ENCODE data around the gene NOL3. TPM values are rescaled to one million over a fixed set of nuclear protein-coding genes. Genes with fewer than 3 reads are reported as not detected.

NOL3 gene
- total RNA-seq, 1 donor from 2014 or later = 110 TPM

DNA sequence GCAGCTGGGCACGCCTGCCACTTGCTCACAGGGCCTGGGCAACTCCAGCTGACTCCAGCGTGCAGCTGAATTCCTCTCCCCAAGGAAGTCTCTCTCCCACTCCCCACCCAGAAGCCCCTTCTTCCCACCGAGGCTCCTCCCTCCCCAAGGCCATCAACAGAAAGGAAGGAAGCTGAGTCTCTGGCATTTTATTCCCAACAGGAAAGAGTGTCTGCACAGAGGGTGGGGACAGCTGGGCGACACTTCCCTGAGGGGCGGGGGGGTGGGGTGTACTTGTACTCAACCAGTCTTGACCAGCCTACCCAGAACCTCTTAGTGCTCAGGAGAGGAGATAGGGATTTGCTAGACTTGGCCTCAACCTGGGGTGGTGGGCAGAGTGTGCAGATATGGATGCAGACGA, 19.7 kb downstream of the NOL3 start, which contains the start of gene EXOC3L1:
EXOC3L1 (minus strand) TSS at position 96 of the 400 bp plus-strand sequence. CDS start 460 bp downstream, outside the sequence.
- Histone ChIP-seq H3K4me1 (peaks cover 54% of the 10 kb centered on the region), H3K27me3 (ENCODE audit: low read depth) (no peaks in the 10 kb centered on the region), H3K36me3 (peaks cover 14% of the 10 kb centered on the region), H3K4me3 (peak within 1 kb of the TSS; percentile 53), H3K27ac (replicated peaks) (peak within 1 kb of the TSS; percentile 88), H3K9me3 (replicated peaks) (no peaks in the 10 kb centered on the region)
- DNase-seq = no peak
- TF ChIP-seq, protein P1, sequence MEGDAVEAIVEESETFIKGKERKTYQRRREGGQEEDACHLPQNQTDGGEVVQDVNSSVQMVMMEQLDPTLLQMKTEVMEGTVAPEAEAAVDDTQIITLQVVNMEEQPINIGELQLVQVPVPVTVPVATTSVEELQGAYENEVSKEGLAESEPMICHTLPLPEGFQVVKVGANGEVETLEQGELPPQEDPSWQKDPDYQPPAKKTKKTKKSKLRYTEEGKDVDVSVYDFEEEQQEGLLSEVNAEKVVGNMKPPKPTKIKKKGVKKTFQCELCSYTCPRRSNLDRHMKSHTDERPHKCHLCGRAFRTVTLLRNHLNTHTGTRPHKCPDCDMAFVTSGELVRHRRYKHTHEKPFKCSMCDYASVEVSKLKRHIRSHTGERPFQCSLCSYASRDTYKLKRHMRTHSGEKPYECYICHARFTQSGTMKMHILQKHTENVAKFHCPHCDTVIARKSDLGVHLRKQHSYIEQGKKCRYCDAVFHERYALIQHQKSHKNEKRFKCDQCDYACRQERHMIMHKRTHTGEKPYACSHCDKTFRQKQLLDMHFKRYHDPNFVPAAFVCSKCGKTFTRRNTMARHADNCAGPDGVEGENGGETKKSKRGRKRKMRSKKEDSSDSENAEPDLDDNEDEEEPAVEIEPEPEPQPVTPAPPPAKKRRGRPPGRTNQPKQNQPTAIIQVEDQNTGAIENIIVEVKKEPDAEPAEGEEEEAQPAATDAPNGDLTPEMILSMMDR (IDR thresholded peaks at IDR 0.05; ENCODE audit: borderline replicate concordance) = no peak
- intact Hi-C loops (cut with micrococcal nuclease) = no loop called here

DNA sequence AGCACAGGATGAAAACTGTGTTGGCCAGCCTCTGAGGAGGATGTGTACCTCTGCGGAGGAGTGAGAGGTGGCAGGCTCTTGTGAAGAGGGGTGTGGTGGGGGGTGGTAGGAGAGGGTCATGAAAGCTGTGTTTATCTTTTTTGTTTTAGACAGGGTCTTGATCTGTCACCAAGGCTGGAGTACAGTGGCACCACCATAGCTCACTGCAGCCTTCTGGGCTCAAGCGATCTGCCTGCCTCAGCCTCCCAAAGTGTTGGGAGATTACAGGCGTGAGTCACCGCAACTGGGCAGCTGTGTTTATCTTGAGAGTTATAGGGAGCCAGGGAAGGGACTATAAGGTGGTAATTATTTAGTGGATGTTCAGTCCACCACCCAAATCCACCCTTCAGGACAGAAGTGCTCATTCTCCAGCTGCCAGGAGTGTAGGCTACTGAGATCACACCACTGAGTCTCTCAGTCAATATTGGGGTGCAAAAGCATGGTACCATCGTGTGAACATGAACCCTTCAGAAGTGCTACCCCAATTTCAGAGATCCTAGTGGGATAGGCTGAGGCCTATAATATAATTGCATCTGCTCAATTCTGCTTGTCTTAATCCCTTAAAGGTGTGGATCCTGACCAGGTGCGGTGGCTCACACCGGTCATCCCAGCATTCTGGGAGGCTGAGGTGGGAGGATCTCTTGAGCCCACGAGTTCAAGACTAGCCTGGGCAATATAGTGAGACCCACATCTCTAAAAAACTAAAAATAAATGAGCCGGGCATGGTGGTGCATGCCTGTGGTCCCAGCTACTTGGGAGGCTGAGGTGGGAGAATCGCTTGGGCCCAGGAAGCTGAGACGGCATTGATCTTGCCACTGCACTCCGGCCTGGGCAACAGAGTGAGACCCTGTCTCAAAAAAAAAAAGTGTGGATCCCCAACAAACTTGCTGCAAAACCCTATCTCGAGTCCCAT, 20.4 kb downstream of the NOL3 start:
- TF ChIP-seq, protein P1 (IDR thresholded peaks at IDR 0.05; ENCODE audit: borderline replicate concordance) = no peak
- Histone ChIP-seq H3K36me3 (peaks cover 21% of the 10 kb centered on the region), H3K4me3 (peak overlapping the region; percentile 53), H3K9me3 (replicated peaks) (no peaks in the 10 kb centered on the region), H3K4me1 (peaks cover 48% of the 10 kb centered on the region), H3K27ac (replicated peaks) (peak overlapping the region; percentile 88), H3K27me3 (ENCODE audit: low read depth) (no peaks in the 10 kb centered on the region)
- intact Hi-C loops (cut with micrococcal nuclease) = no loop called here
- DNase-seq = no peak

DNA sequence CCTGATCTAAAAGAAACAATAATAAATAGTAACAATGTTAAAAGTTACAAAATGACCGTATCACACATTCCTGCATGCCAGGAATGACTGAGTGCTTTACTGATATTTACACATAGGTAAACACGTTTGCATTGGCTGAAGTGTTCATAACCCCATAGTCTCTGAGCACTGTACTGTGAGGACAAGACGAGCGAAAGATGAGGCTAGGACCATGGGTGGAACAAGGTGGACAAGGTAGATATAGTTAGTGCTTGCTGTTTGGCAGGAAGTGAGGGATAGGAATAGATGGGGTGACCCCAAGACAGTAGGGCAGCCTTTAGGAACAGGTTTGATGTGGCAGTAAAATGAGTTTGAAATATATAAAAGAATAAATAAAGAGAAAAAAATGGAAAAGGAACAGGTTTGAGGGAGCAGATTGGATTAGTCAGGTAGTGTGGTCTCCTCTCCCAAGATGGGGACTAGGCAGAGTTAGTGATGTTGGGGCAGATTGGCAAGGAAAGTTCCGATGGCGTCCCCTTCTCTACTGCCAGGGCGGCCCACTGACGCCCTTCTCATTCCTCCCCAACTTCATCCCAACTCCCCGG, 21.2 kb downstream of the NOL3 start:
- Histone ChIP-seq H3K4me1 (peaks cover 42% of the 10 kb centered on the region), H3K27ac (replicated peaks) (peak overlapping the region; percentile 88), H3K9me3 (replicated peaks) (no peaks in the 10 kb centered on the region), H3K36me3 (peaks cover 29% of the 10 kb centered on the region), H3K27me3 (ENCODE audit: low read depth) (no peaks in the 10 kb centered on the region), H3K4me3 (peak overlapping the region; percentile 86)
- intact Hi-C loops (cut with micrococcal nuclease) = no loop called here
- TF ChIP-seq, protein P1 (IDR thresholded peaks at IDR 0.05; ENCODE audit: borderline replicate concordance) = no peak
- DNase-seq = no peak

DNA sequence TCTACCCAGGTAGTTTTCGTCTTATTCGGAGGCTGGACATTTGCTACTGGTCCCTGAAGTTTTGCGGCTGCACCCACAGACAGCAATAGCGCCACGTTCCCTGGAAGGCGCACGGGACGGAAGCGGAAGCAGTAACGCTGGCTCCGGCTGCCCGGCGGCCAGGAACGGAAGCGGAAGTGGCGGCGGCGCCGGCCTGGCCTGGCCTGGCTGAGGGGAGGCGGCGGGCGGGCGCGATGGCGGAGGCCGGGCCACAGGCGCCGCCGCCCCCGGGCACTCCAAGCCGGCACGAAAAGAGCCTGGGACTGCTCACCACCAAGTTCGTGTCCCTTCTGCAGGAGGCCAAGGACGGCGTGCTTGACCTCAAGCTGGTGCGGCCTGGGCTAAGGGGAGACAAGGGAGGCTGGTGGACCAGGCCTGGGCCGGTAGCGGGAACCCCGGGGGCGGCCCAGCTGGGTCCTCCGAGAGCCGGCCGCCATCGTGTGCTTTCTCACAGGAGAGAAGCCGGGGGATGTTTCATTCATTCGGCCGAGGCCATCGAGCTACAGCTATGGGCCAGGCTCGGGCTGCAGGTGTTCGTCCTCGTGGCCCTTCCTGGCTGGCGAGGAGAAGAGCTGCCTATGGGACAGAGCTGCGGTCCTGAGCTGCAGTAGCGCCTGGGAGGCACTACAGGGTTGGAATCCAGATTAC, 21.8 kb downstream of the NOL3 start, which contains the start of gene E2F4:
E2F4 (plus strand) TSS at position 161 of the 687 bp plus-strand sequence; CDS start at position 234, 73 bp downstream.
- TF ChIP-seq, protein P1 (IDR thresholded peaks at IDR 0.05; ENCODE audit: borderline replicate concordance) = no peak
- DNase-seq = peak; percentile 90
- peaks cover 35% of the 10 kb centered on the region for H3K36me3 ChIP-seq
- intact Hi-C loops (cut with micrococcal nuclease) = no loop called here
- H3K9me3 ChIP-seq (replicated peaks) = no peaks in the 10 kb centered on the region
- H3K4me1 ChIP-seq = peaks cover 42% of the 10 kb centered on the region
- H3K4me3 ChIP-seq = peak within 1 kb of the TSS; percentile 86
- no peaks in the 10 kb centered on the region for H3K27me3 ChIP-seq (ENCODE audit: low read depth)
- peak within 1 kb of the TSS; percentile 88 for H3K27ac ChIP-seq (replicated peaks)

DNA sequence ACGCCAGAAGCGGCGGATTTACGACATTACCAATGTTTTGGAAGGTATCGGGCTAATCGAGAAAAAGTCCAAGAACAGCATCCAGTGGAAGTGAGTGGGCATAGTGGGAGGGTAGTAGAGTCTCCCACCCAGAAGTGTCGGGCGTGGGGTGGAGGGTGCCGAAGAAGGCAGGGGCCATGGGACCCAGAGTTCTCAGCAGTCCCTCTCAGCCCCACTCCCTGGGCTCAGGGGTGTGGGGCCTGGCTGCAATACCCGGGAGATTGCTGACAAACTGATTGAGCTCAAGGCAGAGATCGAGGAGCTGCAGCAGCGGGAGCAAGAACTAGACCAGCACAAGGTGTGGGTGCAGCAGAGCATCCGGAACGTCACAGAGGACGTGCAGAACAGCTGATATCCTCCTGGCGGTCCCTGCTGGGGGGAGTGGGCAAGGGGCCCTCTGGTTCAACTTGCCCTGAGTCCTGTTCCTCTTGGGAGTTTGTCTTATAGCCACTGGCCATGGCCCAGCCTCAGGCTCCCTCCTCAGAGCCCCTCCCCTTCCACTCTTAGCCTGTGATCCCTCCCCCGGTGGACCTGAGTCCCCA, 22.5 kb downstream of the NOL3 start:
- no peak for DNase-seq

More for the DNA sequence above, 22.5 kb downstream of the NOL3 start:
- Histone ChIP-seq H3K27ac (replicated peaks) (peak overlapping the region; percentile 88), H3K36me3 (peaks cover 42% of the 10 kb centered on the region), H3K27me3 (ENCODE audit: low read depth) (no peaks in the 10 kb centered on the region), H3K9me3 (replicated peaks) (no peaks in the 10 kb centered on the region), H3K4me3 (peak overlapping the region; percentile 86), H3K4me1 (peaks cover 48% of the 10 kb centered on the region)
- TF ChIP-seq, protein P1 (IDR thresholded peaks at IDR 0.05; ENCODE audit: borderline replicate concordance) = no peak
- intact Hi-C loops (cut with micrococcal nuclease) = no loop called here

All from left ventricle myocardium inferior (tissue), 1 donor.